Panc1 (cell line): Measurements from ENCODE around the gene KLF12. TPM values are rescaled to one million over a fixed set of nuclear protein-coding genes. Genes with fewer than 3 reads are reported as not detected.

ENCODE experiments used
- ATAC-seq: fragments of 200-7000 bp; cut with Tn5 transposase; 2 replicates; pipeline ENCODE4 v1.9.1; 2020; ENCODE audit warnings: mild to moderate bottlenecking, moderate library complexity
- BruUV-seq: library from RNA; stranded (reverse); fragments of 400-500 nt; replicated peaks from 2 replicates; lab custom pipeline; 2021; lab: Mats Ljungman, UMichigan
- CTCF ChIA-PET: fragments of 300-600 bp; sonication (Branson Sonifier 250); formaldehyde crosslinking; loops from one replicate; lab custom pipeline; 2022; ENCODE audit warnings: antibody characterized with exemption; lab: Charles Lee
- POLR2A ChIA-PET: fragments of 300-600 bp; sonication (Branson Sonifier 250); formaldehyde crosslinking; loops from one replicate; lab custom pipeline; 2022; ENCODE audit warnings: antibody characterized with exemption; lab: Charles Lee
- DNase-seq: peaks from one replicate; pipeline ENCODE4 v3.0.0-alpha.2; 2010; ENCODE audit warnings: low read depth, low spot score
- H3K27ac ChIP-seq: 2 replicates; pipeline ENCODE4 v1.5.1; 2011; ENCODE audit warnings: mild to moderate bottlenecking, low read length, inconsistent platforms
- H3K27me3 ChIP-seq: fragments of 200-500 bp; sonication (Bioruptor generic); 2 replicates; pipeline ENCODE4 v1.6.0; 2014; ENCODE audit warnings: low read length, inconsistent platforms; ENCODE audit not compliant: control insufficient read depth, insufficient read depth
- H3K36me3 ChIP-seq: fragments of 200-500 bp; sonication (Bioruptor generic); 2 replicates; pipeline ENCODE4 v1.5.1; 2014; ENCODE audit warnings: inconsistent platforms, mild to moderate bottlenecking, low read length, moderate library complexity; ENCODE audit not compliant: control insufficient read depth, insufficient read depth
- H3K4me1 ChIP-seq: 2 replicates; pipeline ENCODE4 v1.5.1; 2011; ENCODE audit warnings: inconsistent platforms, mild to moderate bottlenecking, low read length, moderate library complexity; ENCODE audit not compliant: control insufficient read depth, insufficient read depth
- H3K4me3 ChIP-seq, 2 experiments: 2 replicates each; pipeline ENCODE4 v1.5.1; 2011 to 2012; ENCODE audit warnings: low read depth in 2 of 2, low read length in 2 of 2, mild to moderate bottlenecking in 2 of 2, inconsistent platforms in 1 of 2, moderate library complexity in 1 of 2
- H3K9me3 ChIP-seq: fragments of 200-500 bp; sonication (Bioruptor generic); 2 replicates; pipeline ENCODE4 v1.5.1; 2014; ENCODE audit warnings: low read depth, mild to moderate bottlenecking, inconsistent platforms, low read length, moderate library complexity; ENCODE audit not compliant: control insufficient read depth, insufficient read depth
- POLR2AphosphoS5 ChIP-seq: IDR thresholded peaks from 2 replicates; pipeline ENCODE4 v1.6.1; 2012; ENCODE audit warnings: mild to moderate bottlenecking, low read depth, low read length, moderate library complexity
- SIN3A ChIP-seq: IDR thresholded peaks from 2 replicates; pipeline ENCODE4 v1.6.1; 2012; ENCODE audit warnings: low read depth, mild to moderate bottlenecking, low read length, moderate library complexity, borderline replicate concordance; ENCODE audit not compliant: insufficient read depth
- TCF7L2 ChIP-seq: IDR thresholded peaks from 2 replicates; pipeline ENCODE4 v1.6.1; 2011; ENCODE audit warnings: mild to moderate bottlenecking, low read depth, low read length, inconsistent platforms
- in situ Hi-C: cut with HindIII; loops from 2 replicates; pipeline ENCODE4 v1.10.0; 2016; ENCODE audit warnings: low sequenced_read_pairs, low pct_unique_long_range_greater_than_20kb
- intact Hi-C: fragments of 100-400 bp; cut with micrococcal nuclease; formaldehyde crosslinking; loops from one replicate; pipeline ENCODE4 v1.10.0; 2022; ENCODE audit not compliant: unreplicated experiment
- total RNA-seq: library from RNA; stranded (reverse); gene quantifications from one replicate; pipeline ENCODE4 v1.2.1, GENCODE V29; 2021; ENCODE audit not compliant: unreplicated experiment
- TF ChIP-seq, protein P1 (sequence below), 2 experiments: IDR thresholded peaks; 2 replicates each; pipeline ENCODE4 v1.6.1; 2011 to 2012; ENCODE audit warnings: low read depth in 2 of 2, control low read depth in 1 of 2, low read length in 1 of 2, mild to moderate bottlenecking in 1 of 2, moderate library complexity in 1 of 2; ENCODE audit not compliant: insufficient read depth in 1 of 2
- TF ChIP-seq, protein P2 (sequence below): fragments of 450-650 bp; IDR thresholded peaks from 2 replicates; pipeline ENCODE4 v1.5.1; 2017; ENCODE audit warnings: mild to moderate bottlenecking

KLF12 gene
- total RNA-seq, 1 experiment from 2014 or later, result 4.2 TPM

DNA sequence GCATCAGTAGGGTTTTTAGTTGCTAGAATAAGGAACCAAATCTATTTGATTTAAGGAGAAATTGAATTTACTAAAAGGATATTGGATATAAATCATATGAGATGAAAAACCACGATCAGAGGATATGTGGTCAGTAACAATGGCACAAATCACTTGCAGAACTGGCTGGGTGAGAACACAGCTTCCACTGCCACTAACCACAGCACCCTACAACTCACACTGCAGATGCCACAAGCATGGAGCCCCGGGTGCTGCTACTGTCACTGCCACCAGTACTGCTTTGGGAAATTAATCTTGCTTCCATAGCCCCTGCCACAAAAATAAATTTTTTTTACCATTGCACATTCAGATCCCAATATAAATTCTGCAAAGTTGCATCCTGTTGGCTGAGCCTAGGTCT is 40.6 kb upstream of the KLF12 start:
- BruUV-seq, result no TSS peak
- CTCF ChIA-PET, result no interaction called here
- in situ Hi-C loops, result no loop called here
- no peaks in the 10 kb centered on the region for H3K36me3 ChIP-seq
- no peak overlapping the region for H3K27ac ChIP-seq
- no peaks in the 10 kb centered on the region for H3K27me3 ChIP-seq
- H3K4me1 ChIP-seq, result no peaks in the 10 kb centered on the region
- POLR2A ChIA-PET, result no interaction called here
- no peaks in the 10 kb centered on the region for H3K9me3 ChIP-seq
- TF ChIP-seq POLR2AphosphoS5 (no peak), TCF7L2 (no peak), SIN3A (no peak)
- TF ChIP-seq, protein P1, sequence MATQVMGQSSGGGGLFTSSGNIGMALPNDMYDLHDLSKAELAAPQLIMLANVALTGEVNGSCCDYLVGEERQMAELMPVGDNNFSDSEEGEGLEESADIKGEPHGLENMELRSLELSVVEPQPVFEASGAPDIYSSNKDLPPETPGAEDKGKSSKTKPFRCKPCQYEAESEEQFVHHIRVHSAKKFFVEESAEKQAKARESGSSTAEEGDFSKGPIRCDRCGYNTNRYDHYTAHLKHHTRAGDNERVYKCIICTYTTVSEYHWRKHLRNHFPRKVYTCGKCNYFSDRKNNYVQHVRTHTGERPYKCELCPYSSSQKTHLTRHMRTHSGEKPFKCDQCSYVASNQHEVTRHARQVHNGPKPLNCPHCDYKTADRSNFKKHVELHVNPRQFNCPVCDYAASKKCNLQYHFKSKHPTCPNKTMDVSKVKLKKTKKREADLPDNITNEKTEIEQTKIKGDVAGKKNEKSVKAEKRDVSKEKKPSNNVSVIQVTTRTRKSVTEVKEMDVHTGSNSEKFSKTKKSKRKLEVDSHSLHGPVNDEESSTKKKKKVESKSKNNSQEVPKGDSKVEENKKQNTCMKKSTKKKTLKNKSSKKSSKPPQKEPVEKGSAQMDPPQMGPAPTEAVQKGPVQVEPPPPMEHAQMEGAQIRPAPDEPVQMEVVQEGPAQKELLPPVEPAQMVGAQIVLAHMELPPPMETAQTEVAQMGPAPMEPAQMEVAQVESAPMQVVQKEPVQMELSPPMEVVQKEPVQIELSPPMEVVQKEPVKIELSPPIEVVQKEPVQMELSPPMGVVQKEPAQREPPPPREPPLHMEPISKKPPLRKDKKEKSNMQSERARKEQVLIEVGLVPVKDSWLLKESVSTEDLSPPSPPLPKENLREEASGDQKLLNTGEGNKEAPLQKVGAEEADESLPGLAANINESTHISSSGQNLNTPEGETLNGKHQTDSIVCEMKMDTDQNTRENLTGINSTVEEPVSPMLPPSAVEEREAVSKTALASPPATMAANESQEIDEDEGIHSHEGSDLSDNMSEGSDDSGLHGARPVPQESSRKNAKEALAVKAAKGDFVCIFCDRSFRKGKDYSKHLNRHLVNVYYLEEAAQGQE (IDR thresholded peaks at IDR 0.05; ENCODE audit: insufficient read depth in 1 of 2, low read depth in 2 of 2, low read length in 1 of 2), result no peak
- TF ChIP-seq, protein P2, sequence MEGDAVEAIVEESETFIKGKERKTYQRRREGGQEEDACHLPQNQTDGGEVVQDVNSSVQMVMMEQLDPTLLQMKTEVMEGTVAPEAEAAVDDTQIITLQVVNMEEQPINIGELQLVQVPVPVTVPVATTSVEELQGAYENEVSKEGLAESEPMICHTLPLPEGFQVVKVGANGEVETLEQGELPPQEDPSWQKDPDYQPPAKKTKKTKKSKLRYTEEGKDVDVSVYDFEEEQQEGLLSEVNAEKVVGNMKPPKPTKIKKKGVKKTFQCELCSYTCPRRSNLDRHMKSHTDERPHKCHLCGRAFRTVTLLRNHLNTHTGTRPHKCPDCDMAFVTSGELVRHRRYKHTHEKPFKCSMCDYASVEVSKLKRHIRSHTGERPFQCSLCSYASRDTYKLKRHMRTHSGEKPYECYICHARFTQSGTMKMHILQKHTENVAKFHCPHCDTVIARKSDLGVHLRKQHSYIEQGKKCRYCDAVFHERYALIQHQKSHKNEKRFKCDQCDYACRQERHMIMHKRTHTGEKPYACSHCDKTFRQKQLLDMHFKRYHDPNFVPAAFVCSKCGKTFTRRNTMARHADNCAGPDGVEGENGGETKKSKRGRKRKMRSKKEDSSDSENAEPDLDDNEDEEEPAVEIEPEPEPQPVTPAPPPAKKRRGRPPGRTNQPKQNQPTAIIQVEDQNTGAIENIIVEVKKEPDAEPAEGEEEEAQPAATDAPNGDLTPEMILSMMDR, result no peak
- no peak for ATAC-seq
- intact Hi-C loops, result no loop called here
- no peak overlapping the region for H3K4me3 ChIP-seq
- no peak for DNase-seq

DNA sequence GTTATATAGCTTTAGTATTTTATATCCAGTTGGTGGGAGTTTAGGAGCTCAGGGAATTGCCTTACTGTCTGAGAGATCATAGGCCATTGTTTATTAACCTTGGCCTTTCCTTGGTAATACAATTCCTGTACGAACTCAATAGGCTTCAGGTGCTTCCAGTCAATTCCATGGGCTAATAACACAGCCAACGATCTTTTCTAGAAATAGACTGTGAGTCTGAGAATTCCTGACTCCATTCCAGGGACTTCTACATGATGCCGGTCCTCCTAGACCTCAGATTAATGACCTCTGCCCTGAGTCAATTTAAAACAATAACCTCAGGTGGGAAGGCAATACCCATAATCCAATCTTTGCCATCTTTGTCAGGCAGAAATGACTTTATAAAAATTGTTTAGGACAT is 39.6 kb upstream of the KLF12 start:
- BruUV-seq, result no TSS peak
- no peak for DNase-seq
- Histone ChIP-seq H3K27ac (no peak overlapping the region), H3K4me3 (no peak overlapping the region), H3K9me3 (no peaks in the 10 kb centered on the region), H3K4me1 (no peaks in the 10 kb centered on the region), H3K27me3 (no peaks in the 10 kb centered on the region), H3K36me3 (no peaks in the 10 kb centered on the region)
- intact Hi-C loops (no loop called here), in situ Hi-C loops (no loop called here)
- TF ChIP-seq POLR2AphosphoS5, result no peak
- no peak for TF ChIP-seq TCF7L2
- TF ChIP-seq, protein P2, result no peak
- TF ChIP-seq SIN3A, result no peak
- TF ChIP-seq, protein P1 (IDR thresholded peaks at IDR 0.05; ENCODE audit: insufficient read depth in 1 of 2, low read depth in 2 of 2, low read length in 1 of 2), result no peak
- ATAC-seq, result no peak
- CTCF ChIA-PET, result no interaction called here
- POLR2A ChIA-PET, result no interaction called here
